ENCODE results near the gene RHOBTB3. TPM values are rescaled to one million over a fixed set of nuclear protein-coding genes. Genes with fewer than 3 reads are reported as not detected.

Gene RHOBTB3
- total RNA-seq, 4 donors from 2014 or later = 70.6 to 126 (median 80.1) TPM

GRCh38 chr5:95800553-95800952, 69.4 kb downstream of the RHOBTB3 start:
- DNase-seq = no peak
- TF ChIP-seq POLR2A (IDR thresholded peaks at IDR 0.05) = no peak
- TF ChIP-seq CTCF (IDR thresholded peaks at IDR 0.05) = no peak

GRCh38 chr5:95801532-95801931, 70.4 kb downstream of the RHOBTB3 start:
- H3K27me3 ChIP-seq = no peaks in the 10 kb centered on the region
- no peak for DNase-seq
- no peak for TF ChIP-seq CTCF (IDR thresholded peaks at IDR 0.05)
- TF ChIP-seq POLR2A (IDR thresholded peaks at IDR 0.05) = no peak
- no peaks in the 10 kb centered on the region for H3K36me3 ChIP-seq
- H3K27ac ChIP-seq = no peak overlapping the region
- no peaks in the 10 kb centered on the region for H3K9me3 ChIP-seq
- H3K4me1 ChIP-seq = no peaks in the 10 kb centered on the region
- no peak overlapping the region for H3K4me3 ChIP-seq
- intact Hi-C loops (cut with DNase I; ENCODE audit: low total_unique reads) = no loop called here

More at GRCh38 chr5:95800553-95800952, 69.4 kb downstream of the RHOBTB3 start:
- intact Hi-C loops (cut with DNase I; ENCODE audit: low total_unique reads) = no loop called here
- H3K4me1 ChIP-seq = no peaks in the 10 kb centered on the region
- no peaks in the 10 kb centered on the region for H3K27me3 ChIP-seq
- H3K4me3 ChIP-seq = no peak overlapping the region
- H3K9me3 ChIP-seq = no peaks in the 10 kb centered on the region
- no peaks in the 10 kb centered on the region for H3K36me3 ChIP-seq
- no peak overlapping the region for H3K27ac ChIP-seq

- Histone ChIP-seq H3K27me3 (no peaks in the 10 kb centered on the region), H3K36me3 (no peaks in the 10 kb centered on the region), H3K4me3 (no peak overlapping the region), H3K9me3 (no peaks in the 10 kb centered on the region), H3K27ac (no peak overlapping the region), H3K4me1 (no peaks in the 10 kb centered on the region)
- DNase-seq = no peak
- intact Hi-C loops (cut with DNase I; ENCODE audit: low total_unique reads) = no loop called here
- TF ChIP-seq CTCF (IDR thresholded peaks at IDR 0.05) (no peak), POLR2A (IDR thresholded peaks at IDR 0.05) (no peak)
Measured at GRCh38 chr5:95801961-95802360, 70.8 kb downstream of the RHOBTB3 start.

- Histone ChIP-seq H3K27ac (no peak overlapping the region), H3K4me3 (no peak overlapping the region), H3K36me3 (no peaks in the 10 kb centered on the region), H3K9me3 (no peaks in the 10 kb centered on the region), H3K27me3 (no peaks in the 10 kb centered on the region), H3K4me1 (no peaks in the 10 kb centered on the region)
- TF ChIP-seq CTCF (IDR thresholded peaks at IDR 0.05) = no peak
- TF ChIP-seq POLR2A (IDR thresholded peaks at IDR 0.05) = no peak
- intact Hi-C loops (cut with DNase I; ENCODE audit: low total_unique reads) = no loop called here
- DNase-seq = no peak
Measured at GRCh38 chr5:95803271-95804148, 72.4 kb downstream of the RHOBTB3 start.

- TF ChIP-seq POLR2A (IDR thresholded peaks at IDR 0.05) (no peak), CTCF (IDR thresholded peaks at IDR 0.05) (no peak)
- Histone ChIP-seq H3K36me3 (no peaks in the 10 kb centered on the region), H3K9me3 (no peaks in the 10 kb centered on the region), H3K27ac (no peak overlapping the region), H3K4me1 (peaks cover 0 to 5% of the 10 kb centered on the region in 2 donors), H3K4me3 (no peak overlapping the region), H3K27me3 (no peaks in the 10 kb centered on the region)
- intact Hi-C loops (cut with DNase I; ENCODE audit: low total_unique reads) = no loop called here
- no peak for DNase-seq
Measured at GRCh38 chr5:95804736-95805539, 73.8 kb downstream of the RHOBTB3 start.

All from uterus (tissue), 4 donors.